ENCODE results near the gene CFAP61. TPM values are rescaled to one million over a fixed set of nuclear protein-coding genes. Genes with fewer than 3 reads are reported as not detected.

Gene CFAP61
- total RNA-seq, 1 donor from 2014 or later, result not detected

- Histone ChIP-seq H3K4me3 (no peak overlapping the region), H3K27me3 (no peaks in the 10 kb centered on the region), H3K4me1 (no peaks in the 10 kb centered on the region), H3K9me3 (no peaks in the 10 kb centered on the region), H3K36me3 (no peaks in the 10 kb centered on the region), H3K27ac (no peak overlapping the region)
- TF ChIP-seq, protein P1, sequence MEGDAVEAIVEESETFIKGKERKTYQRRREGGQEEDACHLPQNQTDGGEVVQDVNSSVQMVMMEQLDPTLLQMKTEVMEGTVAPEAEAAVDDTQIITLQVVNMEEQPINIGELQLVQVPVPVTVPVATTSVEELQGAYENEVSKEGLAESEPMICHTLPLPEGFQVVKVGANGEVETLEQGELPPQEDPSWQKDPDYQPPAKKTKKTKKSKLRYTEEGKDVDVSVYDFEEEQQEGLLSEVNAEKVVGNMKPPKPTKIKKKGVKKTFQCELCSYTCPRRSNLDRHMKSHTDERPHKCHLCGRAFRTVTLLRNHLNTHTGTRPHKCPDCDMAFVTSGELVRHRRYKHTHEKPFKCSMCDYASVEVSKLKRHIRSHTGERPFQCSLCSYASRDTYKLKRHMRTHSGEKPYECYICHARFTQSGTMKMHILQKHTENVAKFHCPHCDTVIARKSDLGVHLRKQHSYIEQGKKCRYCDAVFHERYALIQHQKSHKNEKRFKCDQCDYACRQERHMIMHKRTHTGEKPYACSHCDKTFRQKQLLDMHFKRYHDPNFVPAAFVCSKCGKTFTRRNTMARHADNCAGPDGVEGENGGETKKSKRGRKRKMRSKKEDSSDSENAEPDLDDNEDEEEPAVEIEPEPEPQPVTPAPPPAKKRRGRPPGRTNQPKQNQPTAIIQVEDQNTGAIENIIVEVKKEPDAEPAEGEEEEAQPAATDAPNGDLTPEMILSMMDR (IDR thresholded peaks at IDR 0.05), result no peak
- no peak for DNase-seq (ENCODE audit: low spot score in 2 of 2)
- intact Hi-C loops (cut with DNase I), result no loop called here
Observed at GRCh38 chr20:20076297-20077065, 24.1 kb downstream of the CFAP61 start.

DNA sequence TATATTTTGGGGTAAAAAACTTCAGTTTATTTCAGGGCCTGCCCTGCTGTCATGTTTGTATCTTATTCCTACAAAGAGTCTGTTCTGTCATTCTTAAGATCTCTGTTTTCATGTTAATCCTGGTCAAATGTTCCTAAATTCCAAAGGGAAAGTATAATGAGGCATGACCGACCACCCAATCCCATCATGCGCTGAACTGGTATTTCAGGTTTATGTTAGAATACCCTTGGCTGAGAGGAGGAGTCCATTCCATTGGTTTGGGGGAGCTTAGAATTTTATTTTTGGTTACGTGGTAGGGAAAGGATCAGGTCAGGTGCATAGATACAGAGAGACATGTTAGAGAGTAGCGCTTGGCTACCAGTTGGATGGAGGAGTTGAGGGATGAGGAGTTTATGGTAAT lies 25.7 kb downstream of the CFAP61 start:
- Histone ChIP-seq H3K27me3 (no peaks in the 10 kb centered on the region), H3K4me3 (no peak overlapping the region), H3K9me3 (no peaks in the 10 kb centered on the region), H3K36me3 (no peaks in the 10 kb centered on the region), H3K4me1 (no peaks in the 10 kb centered on the region), H3K27ac (no peak overlapping the region)
- no peak for DNase-seq (ENCODE audit: low spot score in 2 of 2)
- TF ChIP-seq, protein P1 (IDR thresholded peaks at IDR 0.05), result no peak
- intact Hi-C loops (cut with DNase I), result no loop called here

DNA sequence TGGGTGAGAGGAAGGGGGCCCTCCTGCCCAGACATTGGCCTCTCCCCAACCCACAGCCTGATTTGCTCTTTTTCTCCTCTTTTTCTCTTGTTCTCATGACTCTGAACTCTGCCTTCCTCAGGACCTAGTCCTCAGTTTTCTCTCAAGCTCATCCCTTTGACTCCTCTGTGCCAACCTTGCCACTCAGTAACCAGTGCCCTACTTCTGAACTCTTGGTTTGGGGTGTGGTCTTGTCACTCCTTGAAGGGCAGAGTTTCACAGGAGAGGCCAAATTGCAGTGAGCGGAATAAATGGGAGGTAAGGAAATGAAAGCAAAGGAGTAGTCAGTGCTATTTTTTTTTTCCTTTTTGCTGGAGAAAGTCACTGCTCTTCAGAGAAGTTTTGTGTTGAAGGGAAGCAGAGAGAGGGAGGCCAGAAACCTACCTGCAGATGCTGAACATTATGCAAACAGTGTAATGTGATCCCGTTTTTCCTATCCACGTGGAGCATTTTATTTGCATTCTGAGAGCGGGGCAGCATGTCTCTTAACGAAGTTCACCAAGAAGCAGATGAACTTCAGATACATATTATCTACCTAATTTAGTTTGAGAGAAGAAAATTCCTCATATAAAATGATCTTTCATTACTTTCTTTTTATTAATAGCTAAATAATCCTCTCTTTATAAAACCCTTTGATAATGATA lies 26.9 kb downstream of the CFAP61 start:
- intact Hi-C loops (cut with DNase I), result no loop called here
- H3K36me3 ChIP-seq, result no peaks in the 10 kb centered on the region
- DNase-seq (ENCODE audit: low spot score in 2 of 2), result no peak
- peaks cover 0 to 3% of the 10 kb centered on the region in 2 donors for H3K4me1 ChIP-seq
- no peak overlapping the region for H3K27ac ChIP-seq
- H3K4me3 ChIP-seq, result no peak overlapping the region
- TF ChIP-seq, protein P1 (IDR thresholded peaks at IDR 0.05), result no peak
- no peaks in the 10 kb centered on the region for H3K9me3 ChIP-seq
- H3K27me3 ChIP-seq, result no peaks in the 10 kb centered on the region

DNA sequence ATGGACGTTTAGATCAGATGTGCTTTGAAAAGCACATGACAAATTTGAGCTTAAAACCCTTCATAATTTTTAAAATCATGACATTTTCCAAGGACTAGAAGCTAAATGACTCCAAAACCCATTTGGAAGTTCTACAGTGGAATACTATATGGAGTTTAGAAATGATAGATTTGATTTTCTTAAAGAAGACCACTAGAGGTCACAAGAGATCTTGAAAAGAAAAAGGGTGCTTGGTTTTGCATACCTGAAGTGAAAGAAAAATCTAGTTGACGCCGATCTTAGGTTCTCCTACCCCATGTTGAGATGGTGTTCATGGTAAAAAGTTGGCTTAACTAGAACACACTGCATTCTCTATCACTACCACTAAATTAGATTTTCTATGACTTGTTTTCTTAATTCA lies 31.5 kb downstream of the CFAP61 start:
- intact Hi-C loops (cut with DNase I), result loop anchor here (1.0 to 10.0 kb wide), 4 partner anchors 55 to 483 kb away; partner anchors contain the start of gene INSM1
- H3K4me3 ChIP-seq, result no peak overlapping the region
- no peaks in the 10 kb centered on the region for H3K27me3 ChIP-seq
- DNase-seq (ENCODE audit: low spot score in 2 of 2), result no peak
- TF ChIP-seq, protein P1 (IDR thresholded peaks at IDR 0.05), result peak; percentile 36 to 64 (median 47)
- H3K27ac ChIP-seq, result peak overlapping the region; percentile 82
- peaks cover 5 to 17% of the 10 kb centered on the region in 2 donors for H3K4me1 ChIP-seq
- no peaks in the 10 kb centered on the region for H3K36me3 ChIP-seq
- H3K9me3 ChIP-seq, result no peaks in the 10 kb centered on the region

- Histone ChIP-seq H3K9me3 (no peaks in the 10 kb centered on the region), H3K27ac (peak overlapping the region; percentile 82), H3K27me3 (no peaks in the 10 kb centered on the region), H3K4me1 (peaks cover 5 to 17% of the 10 kb centered on the region in 2 donors), H3K36me3 (no peaks in the 10 kb centered on the region), H3K4me3 (no peak overlapping the region)
- intact Hi-C loops (cut with DNase I), result loop anchor here (1.0 to 10.0 kb wide), 4 partner anchors 54 to 483 kb away; partner anchors contain the start of gene INSM1
- TF ChIP-seq, protein P1 (IDR thresholded peaks at IDR 0.05), result no peak
- DNase-seq (ENCODE audit: low spot score in 2 of 2), result no peak
Observed at GRCh38 chr20:20084296-20084752, 32.0 kb downstream of the CFAP61 start.

Data from ascending aorta (tissue), 2 donors.